Upper lobe of right lung (tissue), 1 donor: Measurements from ENCODE around the gene DMWD. TPM values are rescaled to one million over a fixed set of nuclear protein-coding genes. Genes with fewer than 3 reads are reported as not detected.
"Not testable (repeated sequence)": the region's sequence is repeated elsewhere in the genome, so short reads cannot be mapped to it uniquely, and the experiment has no call there.

Experiments used
- ATAC-seq: fragments of 200-7000 bp; cut with Tn5 transposase; one replicate; pipeline ENCODE4 v1.9.1; 2020; ENCODE audit warnings: mild to moderate bottlenecking, moderate library complexity
- DNase-seq: peaks from one replicate; pipeline ENCODE4 v3.0.0-alpha.2; 2020
- H3K27ac ChIP-seq: fragments of 200-600 bp; one replicate; pipeline ENCODE4 v1.8.0; 2022
- H3K27me3 ChIP-seq: fragments of 200-600 bp; one replicate; pipeline ENCODE4 v1.8.0; 2022; ENCODE audit warnings: mild to moderate bottlenecking
- H3K36me3 ChIP-seq: fragments of 200-600 bp; one replicate; pipeline ENCODE4 v1.8.0; 2022
- H3K4me1 ChIP-seq: fragments of 200-600 bp; one replicate; pipeline ENCODE4 v1.8.0; 2022
- H3K4me3 ChIP-seq: fragments of 200-600 bp; one replicate; pipeline ENCODE4 v1.8.0; 2022; ENCODE audit warnings: mild to moderate bottlenecking
- H3K9me3 ChIP-seq: fragments of 200-600 bp; one replicate; pipeline ENCODE4 v1.8.0; 2022
- CTCF ChIP-seq: fragments of 200-600 bp; IDR thresholded peaks from one replicate; pipeline ENCODE4 v1.8.0; 2022; ENCODE audit warnings: antibody characterized with exemption
- intact Hi-C: fragments of 100-400 bp; cut with DNase I; formaldehyde crosslinking; loops from one replicate; pipeline ENCODE4 v1.11.0; 2022
- total RNA-seq: library from RNA; stranded (reverse); fragmentation: NEBNext Ultra II Directional; extraction: Animal tissue kit (Norgen Biotek cat#: 25700); gene quantifications from one replicate; pipeline ENCODE4 v1.2.1, GENCODE V29; 2021
- donor health status: DM: no; HTN: yes; CAD: no; lungs with severe emphysema.

DMWD gene
- total RNA-seq, 1 donor from 2014 or later, result 58.7 TPM

- H3K9me3 ChIP-seq, result no peaks in the 10 kb centered on the region
- no peak for TF ChIP-seq CTCF
- peaks cover 3% of the 10 kb centered on the region for H3K4me1 ChIP-seq
- no peaks in the 10 kb centered on the region for H3K36me3 ChIP-seq
- no peak for ATAC-seq
- DNase-seq, result no peak
- no peak overlapping the region for H3K4me3 ChIP-seq
- H3K27me3 ChIP-seq, result no peaks in the 10 kb centered on the region
- no peak overlapping the region for H3K27ac ChIP-seq
- intact Hi-C loops, result no loop called here
Measured at GRCh38 chr19:45805719-45806118, 13.1 kb upstream of the DMWD start.

DNA sequence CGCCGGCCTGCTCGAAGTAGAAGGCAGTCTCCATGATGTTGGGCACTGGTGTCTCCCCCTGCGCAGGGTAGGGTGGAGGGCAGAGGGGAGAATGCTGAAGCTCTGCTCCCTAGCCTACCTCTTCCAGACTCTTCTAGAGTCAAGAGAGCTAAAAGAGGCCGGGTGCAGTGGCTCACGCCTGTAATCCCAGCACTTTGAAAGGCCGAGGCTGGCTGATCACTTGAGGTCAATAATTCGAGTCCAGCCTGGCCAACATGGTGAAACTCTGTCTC, 12.2 kb upstream of the DMWD start:
- peaks cover 3% of the 10 kb centered on the region for H3K4me1 ChIP-seq
- no peak overlapping the region for H3K4me3 ChIP-seq
- H3K27ac ChIP-seq, result no peak overlapping the region
- no peak for DNase-seq
- ATAC-seq, result no peak
- no peaks in the 10 kb centered on the region for H3K36me3 ChIP-seq
- no peaks in the 10 kb centered on the region for H3K27me3 ChIP-seq
- no peaks in the 10 kb centered on the region for H3K9me3 ChIP-seq
- intact Hi-C loops, result no loop called here
- TF ChIP-seq CTCF, result no peak

DNA sequence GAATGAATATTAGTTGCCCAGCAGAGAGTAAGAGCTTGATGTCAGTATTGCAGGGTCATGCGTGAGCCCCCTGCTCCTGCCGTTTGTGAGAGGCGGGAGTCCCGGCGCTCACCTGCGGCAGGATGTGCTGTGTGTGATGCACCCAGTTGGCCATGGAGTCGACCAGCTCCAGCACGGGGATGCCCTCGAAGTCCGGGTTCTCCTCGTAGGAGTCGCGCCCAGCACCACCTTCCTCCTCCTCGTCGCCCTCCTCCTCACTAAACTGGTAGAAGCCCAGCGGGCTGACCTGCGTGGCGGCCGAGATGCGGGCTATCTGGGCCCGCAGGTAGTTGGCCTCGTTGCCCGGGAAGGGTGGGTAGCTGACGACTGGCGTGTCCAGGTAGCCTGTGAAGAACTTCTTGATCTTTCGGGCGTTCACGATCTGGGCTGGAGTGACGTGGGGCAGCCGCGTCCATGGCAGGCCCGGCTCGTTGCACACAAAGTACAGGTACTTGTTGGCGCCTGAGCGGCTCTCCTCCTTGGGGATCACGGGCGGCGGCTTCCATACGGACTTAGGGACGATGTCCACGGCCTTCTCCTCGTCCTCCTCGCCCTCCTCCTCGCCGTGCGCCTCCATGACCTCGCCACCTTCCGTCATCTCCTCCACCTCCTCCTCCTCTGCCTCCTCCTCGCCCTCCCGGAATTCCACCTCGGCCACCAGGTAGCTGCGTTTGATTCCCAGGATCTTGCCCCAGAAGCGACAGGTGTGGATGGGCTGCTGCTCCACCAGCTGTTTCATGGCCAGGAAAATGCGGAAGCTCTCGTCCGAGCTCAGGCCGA, 11.7 kb upstream of the DMWD start:
- Histone ChIP-seq H3K4me1 (peaks cover 3% of the 10 kb centered on the region), H3K4me3 (no peak overlapping the region), H3K36me3 (no peaks in the 10 kb centered on the region), H3K9me3 (no peaks in the 10 kb centered on the region), H3K27ac (no peak overlapping the region), H3K27me3 (no peaks in the 10 kb centered on the region)
- DNase-seq (no peak), ATAC-seq (no peak)
- intact Hi-C loops, result no loop called here
- TF ChIP-seq CTCF, result no peak

DNA sequence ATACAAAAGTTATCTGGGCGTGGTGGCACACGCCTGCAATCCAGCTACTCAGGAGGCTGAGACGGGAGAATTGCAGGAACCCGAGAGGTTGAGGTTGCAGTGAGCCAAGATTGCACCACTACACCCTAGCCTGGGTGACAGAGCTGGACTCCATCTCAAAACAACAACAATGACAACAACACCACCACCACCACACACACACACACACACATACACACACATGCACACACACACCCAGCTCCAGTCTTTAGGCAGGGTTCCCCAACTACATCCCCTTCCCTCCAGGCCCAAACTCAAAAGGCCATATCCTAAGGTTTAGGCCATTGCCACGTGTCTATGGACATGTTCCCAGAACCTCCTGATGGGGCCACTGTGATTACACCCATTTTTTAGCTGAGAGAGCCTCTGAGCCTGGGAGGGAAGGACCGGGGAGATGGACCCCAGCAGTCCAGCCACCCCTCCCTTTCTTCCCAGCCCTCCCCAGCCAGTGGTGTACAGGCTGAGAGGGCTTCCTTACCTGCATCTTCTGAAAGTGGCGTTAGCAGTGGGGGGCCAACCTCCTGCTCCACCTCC, 9.0 kb upstream of the DMWD start:
- TF ChIP-seq CTCF, result no peak
- no peaks in the 10 kb centered on the region for H3K36me3 ChIP-seq
- DNase-seq (no peak), ATAC-seq (no peak)
- H3K27me3 ChIP-seq, result no peaks in the 10 kb centered on the region
- H3K4me3 ChIP-seq, result no peak overlapping the region
- intact Hi-C loops, result no loop called here
- H3K9me3 ChIP-seq, result no peaks in the 10 kb centered on the region
- H3K4me1 ChIP-seq, result peaks cover 7% of the 10 kb centered on the region
- H3K27ac ChIP-seq, result no peak overlapping the region

DNA sequence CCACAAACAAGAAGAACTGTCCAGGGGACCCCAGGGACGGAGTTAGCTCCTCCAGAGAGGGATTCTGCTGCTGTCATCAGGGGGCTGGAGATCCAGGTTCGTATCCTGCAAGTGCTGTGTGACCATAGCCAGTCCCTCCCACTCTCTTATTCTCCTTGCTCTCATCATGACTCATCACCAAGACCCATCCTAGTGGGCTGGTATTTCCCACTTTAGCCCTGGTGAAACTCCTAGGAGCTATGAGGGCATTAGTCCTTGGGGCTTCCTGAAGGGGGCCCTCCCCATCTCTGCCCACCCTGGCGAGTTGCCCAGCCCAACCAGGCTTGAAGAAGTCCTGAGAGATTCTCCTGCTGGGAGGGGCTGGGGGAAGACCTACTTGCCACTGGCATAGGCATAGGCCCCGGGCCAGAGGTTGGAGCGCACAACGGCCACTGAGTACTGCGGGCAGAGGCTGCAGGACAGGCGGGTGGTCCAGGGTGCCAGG, 7.5 kb upstream of the DMWD start:
- H3K36me3 ChIP-seq, result no peaks in the 10 kb centered on the region
- ATAC-seq, result peak; percentile 7
- H3K27ac ChIP-seq, result no peak overlapping the region
- intact Hi-C loops, result no loop called here
- TF ChIP-seq CTCF, result no peak
- no peaks in the 10 kb centered on the region for H3K27me3 ChIP-seq
- peaks cover 5% of the 10 kb centered on the region for H3K4me1 ChIP-seq
- no peak for DNase-seq
- H3K4me3 ChIP-seq, result no peak overlapping the region
- H3K9me3 ChIP-seq, result no peaks in the 10 kb centered on the region

- H3K9me3 ChIP-seq, H3K27me3 ChIP-seq, H3K4me1 ChIP-seq, H3K27ac ChIP-seq, H3K4me3 ChIP-seq, DNase-seq, intact Hi-C loops, H3K36me3 ChIP-seq, ATAC-seq: not testable (repeated sequence)
Measured at GRCh38 chr19:45799541-45799940, 6.9 kb upstream of the DMWD start.
